PC-9 (cell line): ENCODE results near the gene SRL. TPM values are rescaled to one million over a fixed set of nuclear protein-coding genes. Genes with fewer than 3 reads are reported as not detected.

Experiments
- BruUV-seq: library from RNA; stranded (reverse); fragments of 400-500 nt; replicated peaks from 2 replicates; lab custom pipeline; 2021; lab: Mats Ljungman, UMichigan
- CTCF ChIA-PET: fragments of 300-600 bp; sonication (Branson Sonifier 250); formaldehyde crosslinking; loops from one replicate; lab custom pipeline; 2022; ENCODE audit warnings: antibody characterized with exemption; lab: Charles Lee
- POLR2A ChIA-PET: fragments of 300-600 bp; sonication (Branson Sonifier 250); formaldehyde crosslinking; loops from one replicate; lab custom pipeline; 2022; ENCODE audit warnings: antibody characterized with exemption; ENCODE audit not compliant: unreplicated experiment; lab: Charles Lee
- DNase-seq, 2 experiments: peaks; one replicate each; pipeline versions ENCODE4 v3.0.0 to v3.0.0-alpha.2; 2015 to 2022; ENCODE audit warnings: mixed read lengths in 1 of 2
- H2AFZ ChIP-seq: fragments of 200-600 bp; sonication (generic); 2 replicates; pipeline ENCODE4 v1.8.1; 2017; ENCODE audit warnings: antibody characterized with exemption
- H3F3A ChIP-seq: fragments of 200-600 bp; sonication (generic); 2 replicates; pipeline ENCODE4 v1.8.1; 2017; ENCODE audit warnings: antibody characterized with exemption, mild to moderate bottlenecking, low read depth; ENCODE audit not compliant: insufficient read depth
- H3K27ac ChIP-seq: fragments of 200-600 bp; sonication (generic); 2 replicates; pipeline ENCODE4 v1.6.1; 2016; ENCODE audit warnings: mixed run types
- H3K27me3 ChIP-seq: fragments of 200-600 bp; sonication (generic); 2 replicates; pipeline ENCODE4 v1.6.1; 2016; ENCODE audit warnings: low read depth, mixed run types; ENCODE audit not compliant: insufficient read depth
- H3K36me3 ChIP-seq: fragments of 200-600 bp; sonication (generic); 2 replicates; pipeline ENCODE4 v1.6.1; 2016; ENCODE audit warnings: low read depth, mixed run types
- H3K4me1 ChIP-seq: fragments of 200-600 bp; sonication (generic); replicated peaks from 2 replicates; pipeline ENCODE4 v1.6.1; 2016; ENCODE audit warnings: mixed run types; ENCODE audit not compliant: insufficient read depth
- H3K4me2 ChIP-seq: fragments of 200-600 bp; sonication (generic); 2 replicates; pipeline ENCODE4 v1.6.1; 2017; ENCODE audit warnings: mixed run types
- H3K4me3 ChIP-seq: fragments of 200-600 bp; sonication (generic); 2 replicates; pipeline ENCODE4 v1.6.1; 2016; ENCODE audit warnings: mixed run types
- H3K79me2 ChIP-seq: fragments of 200-600 bp; sonication (generic); 2 replicates; pipeline ENCODE4 v1.6.1; 2017; ENCODE audit warnings: low read depth, mixed run types
- H3K9me2 ChIP-seq: fragments of 200-600 bp; sonication (generic); 2 replicates; pipeline ENCODE4 v1.8.1; 2017; ENCODE audit warnings: mild to moderate bottlenecking; ENCODE audit not compliant: insufficient read depth
- H3K9me3 ChIP-seq: fragments of 200-600 bp; sonication (generic); 2 replicates; pipeline ENCODE4 v1.8.1; 2016; ENCODE audit warnings: low read depth; ENCODE audit not compliant: insufficient read depth
- H4K20me1 ChIP-seq: fragments of 200-600 bp; sonication (generic); 2 replicates; pipeline ENCODE4 v1.8.1; 2017; ENCODE audit not compliant: insufficient read depth
- EZH2 ChIP-seq: fragments of 200-600 bp; sonication (generic); IDR thresholded peaks from 2 replicates; pipeline ENCODE4 v1.8.0; 2017; ENCODE audit warnings: antibody characterized with exemption, low read depth
- intact Hi-C: fragments of 100-400 bp; cut with micrococcal nuclease; formaldehyde crosslinking; loops from one replicate; pipeline ENCODE4 v1.10.0; 2022; ENCODE audit not compliant: unreplicated experiment
- total RNA-seq: library from RNA; stranded (reverse); gene quantifications from 2 replicates; pipeline ENCODE4 v1.2.3, GENCODE V29; 2021
- TF ChIP-seq, protein P1 (sequence below): fragments of 200-600 bp; sonication (generic); conservative IDR thresholded peaks from 2 replicates; pipeline ENCODE4 v1.6.1; 2017; ENCODE audit warnings: mixed run types, antibody characterized with exemption, mild to moderate bottlenecking, moderate library complexity

SRL gene
- total RNA-seq, 1 experiment from 2014 or later = not detected

DNA sequence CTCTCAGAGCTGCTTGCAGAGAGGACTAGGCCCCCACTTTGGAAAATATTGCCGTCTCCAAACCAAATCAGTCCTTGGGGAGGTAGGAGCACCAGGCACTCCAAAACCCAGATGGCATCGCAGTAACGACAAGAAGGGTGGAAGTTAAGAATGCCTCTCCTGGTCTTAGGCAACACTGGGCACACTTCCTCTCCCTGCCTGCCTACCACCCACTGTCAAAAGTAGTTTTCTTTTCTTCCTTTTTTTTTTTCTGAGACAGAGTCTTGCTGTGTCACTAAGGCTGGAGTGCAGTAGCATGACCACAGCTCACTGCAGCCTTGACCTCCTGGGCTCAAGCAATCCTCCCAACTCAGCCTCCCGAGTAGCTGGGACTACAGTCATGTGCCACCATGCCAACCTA lies 47.2 kb downstream of the SRL start:
- no peaks in the 10 kb centered on the region for H3K27me3 ChIP-seq
- CTCF ChIA-PET = interaction anchor here (2.0 kb wide), 1 partner anchor 59 kb away, joined by 4 read pairs; no protein-coding TSS in a partner anchor
- H3K4me1 ChIP-seq = no peaks in the 10 kb centered on the region
- H3F3A ChIP-seq = no peaks in the 10 kb centered on the region; the same call in 1 of the 2 replicates
- H3K27ac ChIP-seq = no peak overlapping the region
- TF ChIP-seq EZH2 = no peak
- TF ChIP-seq, protein P1, sequence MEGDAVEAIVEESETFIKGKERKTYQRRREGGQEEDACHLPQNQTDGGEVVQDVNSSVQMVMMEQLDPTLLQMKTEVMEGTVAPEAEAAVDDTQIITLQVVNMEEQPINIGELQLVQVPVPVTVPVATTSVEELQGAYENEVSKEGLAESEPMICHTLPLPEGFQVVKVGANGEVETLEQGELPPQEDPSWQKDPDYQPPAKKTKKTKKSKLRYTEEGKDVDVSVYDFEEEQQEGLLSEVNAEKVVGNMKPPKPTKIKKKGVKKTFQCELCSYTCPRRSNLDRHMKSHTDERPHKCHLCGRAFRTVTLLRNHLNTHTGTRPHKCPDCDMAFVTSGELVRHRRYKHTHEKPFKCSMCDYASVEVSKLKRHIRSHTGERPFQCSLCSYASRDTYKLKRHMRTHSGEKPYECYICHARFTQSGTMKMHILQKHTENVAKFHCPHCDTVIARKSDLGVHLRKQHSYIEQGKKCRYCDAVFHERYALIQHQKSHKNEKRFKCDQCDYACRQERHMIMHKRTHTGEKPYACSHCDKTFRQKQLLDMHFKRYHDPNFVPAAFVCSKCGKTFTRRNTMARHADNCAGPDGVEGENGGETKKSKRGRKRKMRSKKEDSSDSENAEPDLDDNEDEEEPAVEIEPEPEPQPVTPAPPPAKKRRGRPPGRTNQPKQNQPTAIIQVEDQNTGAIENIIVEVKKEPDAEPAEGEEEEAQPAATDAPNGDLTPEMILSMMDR = no peak
- H3K4me3 ChIP-seq = no peak overlapping the region
- H3K36me3 ChIP-seq = no peaks in the 10 kb centered on the region
- intact Hi-C loops = no loop called here
- H3K9me3 ChIP-seq = no peaks in the 10 kb centered on the region
- no peak overlapping the region for H2AFZ ChIP-seq
- no TSS peak for BruUV-seq
- POLR2A ChIA-PET = no interaction called here
- H3K4me2 ChIP-seq = no peak overlapping the region
- DNase-seq = no peak
- no peaks in the 10 kb centered on the region for H3K9me2 ChIP-seq
- no peaks in the 10 kb centered on the region for H3K79me2 ChIP-seq
- no peaks in the 10 kb centered on the region for H4K20me1 ChIP-seq

- H2AFZ ChIP-seq = no peak overlapping the region
- no peaks in the 10 kb centered on the region for H3K9me2 ChIP-seq
- no peaks in the 10 kb centered on the region for H3K79me2 ChIP-seq
- no peak overlapping the region for H3K4me2 ChIP-seq
- CTCF ChIA-PET = interaction anchor here (2.0 kb wide), 1 partner anchor 60 kb away, joined by 4 read pairs; no protein-coding TSS in a partner anchor
- TF ChIP-seq EZH2 = no peak
- TF ChIP-seq, protein P1 = no peak
- H3K27me3 ChIP-seq = no peaks in the 10 kb centered on the region
- H3F3A ChIP-seq = no peaks in the 10 kb centered on the region; the same call in 1 of the 2 replicates
- H3K4me3 ChIP-seq = no peak overlapping the region
- H3K4me1 ChIP-seq = no peaks in the 10 kb centered on the region
- intact Hi-C loops = no loop called here
- no peaks in the 10 kb centered on the region for H3K36me3 ChIP-seq
- no peak for DNase-seq
- no peak overlapping the region for H3K27ac ChIP-seq
- BruUV-seq = no TSS peak
- H3K9me3 ChIP-seq = no peaks in the 10 kb centered on the region
- H4K20me1 ChIP-seq = no peaks in the 10 kb centered on the region
- POLR2A ChIA-PET = no interaction called here
Measured at GRCh38 chr16:4193920-4194319, 48.0 kb downstream of the SRL start.

GRCh38 chr16:4192206-4192605 lies 49.7 kb downstream of the SRL start:
- H3K9me2 ChIP-seq = no peaks in the 10 kb centered on the region
- DNase-seq = no peak
- H4K20me1 ChIP-seq = no peaks in the 10 kb centered on the region
- TF ChIP-seq, protein P1 = no peak
- TF ChIP-seq EZH2 = no peak
- H3K4me3 ChIP-seq = no peak overlapping the region
- H2AFZ ChIP-seq = no peak overlapping the region
- POLR2A ChIA-PET = no interaction called here
- H3K36me3 ChIP-seq = no peaks in the 10 kb centered on the region
- H3K27ac ChIP-seq = no peak overlapping the region
- no peaks in the 10 kb centered on the region for H3K27me3 ChIP-seq
- intact Hi-C loops = no loop called here
- CTCF ChIA-PET = no interaction called here
- H3K4me1 ChIP-seq = no peaks in the 10 kb centered on the region
- no peaks in the 10 kb centered on the region; the same call in 1 of the 2 replicates for H3F3A ChIP-seq
- BruUV-seq = no TSS peak
- no peaks in the 10 kb centered on the region for H3K79me2 ChIP-seq
- H3K4me2 ChIP-seq = no peak overlapping the region
- H3K9me3 ChIP-seq = no peaks in the 10 kb centered on the region
